Esophagus mucosa (tissue), 1 donor: ENCODE data around the gene ZNF414. TPM values are rescaled to one million over a fixed set of nuclear protein-coding genes. Genes with fewer than 3 reads are reported as not detected.

Experiments used
- ATAC-seq: fragments of 200-7000 bp; cut with Tn5 transposase; one replicate; pipeline ENCODE4 v1.9.1; 2020
- total RNA-seq: library from RNA; stranded (reverse); gene quantifications from one replicate; pipeline ENCODE4 v1.2.4, GENCODE V29; 2023
- donor health status: DM: yes; HTN: yes; CAD: no.

The ZNF414 gene
- total RNA-seq, 1 donor from 2014 or later, result 13.3 TPM

DNA sequence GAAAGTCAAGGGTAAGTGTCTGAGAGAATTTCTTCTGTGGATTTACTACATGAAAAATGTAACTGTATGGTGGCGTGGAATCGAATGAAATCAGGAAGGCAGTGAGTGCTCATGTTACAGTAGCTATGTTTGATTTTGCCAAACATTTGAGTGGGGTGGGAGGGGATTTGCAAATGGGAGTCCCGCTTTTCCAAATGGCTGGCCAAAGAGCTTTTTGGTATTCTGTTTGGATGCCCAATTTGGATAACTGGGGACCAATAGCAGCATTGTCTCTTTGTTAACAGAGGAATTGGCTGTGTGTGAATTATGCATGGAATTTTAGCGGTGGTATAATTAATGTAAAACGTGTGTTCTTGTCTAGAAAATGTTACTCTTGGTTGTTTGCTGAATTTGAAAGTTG, 51.4 kb downstream of the ZNF414 start:
- ATAC-seq, result no peak

- no peak for ATAC-seq
These were observed 52.1 kb downstream of the ZNF414 start for GRCh38 chr19:8461891-8462290.

- no peak for ATAC-seq
These were observed 52.6 kb downstream of the ZNF414 start for GRCh38 chr19:8461376-8461775.

GRCh38 chr19:8460516-8461298, 53.3 kb downstream of the ZNF414 start:
- no peak for ATAC-seq

Other genes with a start within 250 kb of the ZNF414 start
- 12.0 TPM for gene CD320, start 205.8 kb downstream of the ZNF414 start, total RNA-seq
- 52.2 TPM for gene NDUFA7, start 192.8 kb downstream of the ZNF414 start, total RNA-seq
- gene RPS28, start 192.7 kb downstream of the ZNF414 start, total RNA-seq, result 1,802 TPM
- gene KANK3, start 170.9 kb downstream of the ZNF414 start, total RNA-seq, result 1.6 TPM
- 55.4 TPM for gene ANGPTL4, start 150.0 kb downstream of the ZNF414 start, total RNA-seq
- 52.4 TPM for gene RAB11B, start 123.8 kb downstream of the ZNF414 start, total RNA-seq
- 21.4 TPM for gene MARCHF2, start 100.9 kb downstream of the ZNF414 start, total RNA-seq
- gene HNRNPM, start 69.2 kb downstream of the ZNF414 start, total RNA-seq, result 107 TPM
- gene PRAM1, start 11.5 kb downstream of the ZNF414 start, total RNA-seq, result 0.76 TPM
- 3.8 TPM for gene MYO1F, start 63.3 kb upstream of the ZNF414 start, total RNA-seq
- 1.9 TPM for gene ADAMTS10, start 96.5 kb upstream of the ZNF414 start, total RNA-seq
- gene NFILZ, start 116.5 kb upstream of the ZNF414 start, total RNA-seq, result not detected
- not detected for gene ACTL9, start 184.6 kb upstream of the ZNF414 start, total RNA-seq
- gene OR2Z1, start 207.5 kb upstream of the ZNF414 start, total RNA-seq, result not detected